GM23338 (cell line): ENCODE measurements around the gene LTBP4. TPM values are rescaled to one million over a fixed set of nuclear protein-coding genes. Genes with fewer than 3 reads are reported as not detected.

Experiments used
- ATAC-seq: fragments of 200-7000 bp; cut with Tn5 transposase; 3 replicates; pipeline ENCODE4 v1.9.1; 2020
- DNase-seq: peaks from one replicate; pipeline ENCODE4 v3.0.0-alpha.2; 2015; ENCODE audit warnings: low spot score
- H2AFZ ChIP-seq: fragments of 200-600 bp; sonication (generic); 2 replicates; pipeline ENCODE4 v1.8.0; 2016; ENCODE audit warnings: antibody characterized with exemption, mild to moderate bottlenecking, moderate library complexity
- H3F3A ChIP-seq: fragments of 200-600 bp; sonication (generic); replicated peaks from 2 replicates; pipeline ENCODE4 v1.8.0; 2017; ENCODE audit warnings: antibody characterized with exemption, mixed run types, low read depth
- H3K27ac ChIP-seq: fragments of 200-600 bp; sonication (generic); 2 replicates; pipeline ENCODE4 v1.6.1; 2016; ENCODE audit warnings: low read depth
- H3K27me3 ChIP-seq: fragments of 200-600 bp; sonication (generic); 2 replicates; pipeline ENCODE4 v1.8.0; 2016; ENCODE audit warnings: mild to moderate bottlenecking, mixed run types, moderate library complexity; ENCODE audit not compliant: insufficient read depth
- H3K36me3 ChIP-seq: fragments of 200-600 bp; sonication (generic); 2 replicates; pipeline ENCODE4 v1.8.0; 2016; ENCODE audit warnings: mild to moderate bottlenecking; ENCODE audit not compliant: insufficient read depth
- H3K4me1 ChIP-seq: fragments of 200-600 bp; sonication (generic); 2 replicates; pipeline ENCODE4 v1.8.0; 2016; ENCODE audit warnings: mild to moderate bottlenecking, moderate library complexity; ENCODE audit not compliant: insufficient read depth
- H3K4me2 ChIP-seq: fragments of 200-600 bp; sonication (generic); 2 replicates; pipeline ENCODE4 v1.7.1; 2017; ENCODE audit warnings: mixed run types
- H3K4me3 ChIP-seq: fragments of 200-600 bp; sonication (generic); 2 replicates; pipeline ENCODE4 v1.6.1; 2016; ENCODE audit warnings: mixed run types
- H3K79me2 ChIP-seq: fragments of 200-600 bp; sonication (generic); replicated peaks from 2 replicates; pipeline ENCODE4 v1.8.0; 2017; ENCODE audit warnings: mild to moderate bottlenecking; ENCODE audit not compliant: insufficient read depth
- H3K9me2 ChIP-seq: fragments of 200-600 bp; sonication (generic); 2 replicates; pipeline ENCODE4 v1.8.0; 2017; ENCODE audit not compliant: insufficient read depth
- H4K20me1 ChIP-seq: fragments of 200-600 bp; sonication (generic); replicated peaks from 2 replicates; pipeline ENCODE4 v1.8.0; 2017; ENCODE audit warnings: mild to moderate bottlenecking; ENCODE audit not compliant: insufficient read depth
- H3K27ac Mint-ChIP-seq: 2 replicates; pipeline ENCODE4 v1.8.0; 2020; ENCODE audit warnings: inconsistent platforms, mild to moderate bottlenecking, moderate library complexity, mixed read lengths
- H3K27me3 Mint-ChIP-seq: 3 replicates; pipeline ENCODE4 v1.8.0; 2022; ENCODE audit warnings: low read depth, mild to moderate bottlenecking, moderate library complexity, mixed read lengths, inconsistent platforms; ENCODE audit not compliant: insufficient read depth, poor library complexity
- H3K36me3 Mint-ChIP-seq: 3 replicates; pipeline ENCODE4 v1.8.0; 2021; ENCODE audit warnings: low read depth, mild to moderate bottlenecking, inconsistent platforms, moderate library complexity, mixed read lengths
- H3K4me1 Mint-ChIP-seq: 3 replicates; pipeline ENCODE4 v1.8.0; 2020; ENCODE audit warnings: mild to moderate bottlenecking, inconsistent platforms, mixed read lengths
- H3K4me3 Mint-ChIP-seq: 3 replicates; pipeline ENCODE4 v1.8.0; 2021; ENCODE audit warnings: moderate library complexity, mild to moderate bottlenecking, inconsistent platforms, mixed read lengths
- H3K9me3 Mint-ChIP-seq: 3 replicates; pipeline ENCODE4 v1.8.0; 2020; ENCODE audit warnings: moderate library complexity, mild to moderate bottlenecking, inconsistent platforms, mixed read lengths
- CREB1 ChIP-seq: fragments of 250-450 bp; sonication (Bioruptor Pico); IDR thresholded peaks from 2 replicates; pipeline ENCODE4 v1.5.0; 2020; ENCODE audit warnings: low read depth, mild to moderate bottlenecking, moderate library complexity
- EZH2 ChIP-seq: fragments of 200-600 bp; sonication (generic); IDR thresholded peaks from one replicate; pipeline ENCODE4 v1.8.0; 2017; ENCODE audit warnings: antibody characterized with exemption, mild to moderate bottlenecking, low read depth; ENCODE audit not compliant: unreplicated experiment
- EZH2phosphoT487 ChIP-seq: fragments of 200-600 bp; sonication (generic); IDR thresholded peaks from one replicate; pipeline ENCODE4 v1.8.1; 2018; ENCODE audit warnings: antibody characterized with exemption; ENCODE audit not compliant: unreplicated experiment
- JUNB ChIP-seq: IDR thresholded peaks from one replicate; pipeline ENCODE4 v1.6.1; 2016; ENCODE audit warnings: antibody characterized with exemption; ENCODE audit not compliant: unreplicated experiment
- NANOG ChIP-seq: IDR thresholded peaks from 2 replicates; pipeline ENCODE4 v1.6.1; 2016; ENCODE audit warnings: antibody characterized with exemption, borderline replicate concordance
- POLR2AphosphoS5 ChIP-seq: IDR thresholded peaks from 2 replicates; pipeline ENCODE4 v1.6.1; 2016; ENCODE audit warnings: antibody characterized with exemption, low read depth
- STAT1 ChIP-seq: IDR thresholded peaks from one replicate; pipeline ENCODE4 v1.6.1; 2016; ENCODE audit warnings: antibody characterized with exemption; ENCODE audit not compliant: unreplicated experiment
- ZNF114 ChIP-seq: fragments of 250-450 bp; sonication (Bioruptor Pico); IDR thresholded peaks from 2 replicates; pipeline ENCODE4 v1.5.0; 2020; ENCODE audit warnings: mild to moderate bottlenecking, moderate library complexity
- ZNF331 ChIP-seq: fragments of 250-450 bp; sonication (Bioruptor Pico); IDR thresholded peaks from 2 replicates; pipeline ENCODE4 v1.5.0; 2020; ENCODE audit warnings: low read depth, mild to moderate bottlenecking, moderate library complexity
- polyA plus RNA-seq: library from polyadenylated mRNA; unstranded; fragments of >200 nt; fragmentation: Nextera tagmentation; extraction: Ambion mirVana; gene quantifications from 2 replicates; pipeline ENCODE4 v1.2.1, GENCODE V29; 2016
- total RNA-seq: library from RNA; depleted of rRNA; stranded (reverse); fragments of >200 nt; shearing (Covaris generic); gene quantifications from 2 replicates; pipeline ENCODE4 v1.2.3, GENCODE V29; 2014
- TF ChIP-seq, protein P1 (sequence below): IDR thresholded peaks from 2 replicates; pipeline ENCODE4 v1.6.1; 2016; ENCODE audit warnings: antibody characterized with exemption
- TF ChIP-seq, protein P2 (sequence below): fragments of 250-450 bp; sonication (Bioruptor Pico); IDR thresholded peaks from 2 replicates; pipeline ENCODE4 v1.5.0; 2020; ENCODE audit warnings: mild to moderate bottlenecking, moderate library complexity
- TF ChIP-seq, protein P3 (sequence below), 2 experiments: fragments of 200-600 bp in 1 of 2; sonication (generic) in 1 of 2; conservative IDR thresholded peaks; 2 replicates each; pipeline versions ENCODE4 v1.5.1 to v1.6.1; 2016 to 2017; ENCODE audit warnings: antibody characterized with exemption in 2 of 2, low read depth in 2 of 2, mild to moderate bottlenecking in 2 of 2, moderate library complexity in 1 of 2
- TF ChIP-seq, protein P4 (sequence below): IDR thresholded peaks from one replicate; pipeline ENCODE4 v1.6.1; 2018; ENCODE audit warnings: antibody characterized with exemption; ENCODE audit not compliant: unreplicated experiment

LTBP4 gene
- total and polyA plus RNA-seq, 2 experiments from 2014 or later, result 50.3 to 65.0 TPM

DNA sequence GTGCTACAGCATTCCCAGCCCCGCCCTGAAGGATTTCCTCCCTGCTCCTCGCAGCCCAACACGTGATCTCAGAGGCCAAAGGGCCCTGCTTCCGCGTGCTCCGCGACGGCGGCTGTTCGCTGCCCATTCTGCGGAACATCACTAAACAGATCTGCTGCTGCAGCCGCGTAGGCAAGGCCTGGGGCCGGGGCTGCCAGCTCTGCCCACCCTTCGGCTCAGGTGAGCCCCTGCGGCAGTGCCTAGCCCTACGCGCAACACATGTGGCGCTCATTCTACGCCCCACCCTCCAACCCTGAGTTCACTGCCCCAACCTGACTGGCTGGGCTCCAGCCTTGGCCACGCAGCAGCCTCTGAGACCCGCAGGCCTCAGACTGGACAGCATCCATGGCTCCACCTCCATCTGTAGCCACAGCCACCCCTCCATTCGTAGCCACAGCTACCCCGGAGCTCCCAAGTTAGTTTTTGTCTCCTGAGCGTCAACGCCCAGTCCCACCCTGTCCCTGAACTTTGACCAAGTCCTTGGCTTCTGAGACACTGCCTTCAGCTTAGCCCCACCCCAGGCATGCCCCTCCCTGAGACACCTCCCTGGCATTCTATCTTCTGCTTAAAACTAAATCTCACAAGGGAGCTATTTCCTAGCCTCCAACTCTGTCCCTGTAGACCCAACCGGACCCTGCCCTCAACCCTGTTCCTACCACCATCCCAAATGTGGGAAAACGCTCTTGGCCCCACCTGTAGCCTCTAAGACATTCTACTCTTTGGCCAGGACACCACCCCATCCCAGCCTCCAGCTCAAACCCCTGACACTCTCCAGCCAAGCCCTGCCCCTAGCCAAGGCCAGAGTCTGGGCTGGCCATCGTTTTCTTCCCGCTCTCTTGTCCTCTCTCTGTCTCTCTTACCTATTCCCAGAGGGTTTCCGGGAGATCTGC, 6.4 kb downstream of the LTBP4 start:
- TF ChIP-seq EZH2phosphoT487, result no peak
- no peak for TF ChIP-seq NANOG
- no peak for TF ChIP-seq POLR2AphosphoS5
- TF ChIP-seq ZNF331, result no peak
- TF ChIP-seq, protein P1, sequence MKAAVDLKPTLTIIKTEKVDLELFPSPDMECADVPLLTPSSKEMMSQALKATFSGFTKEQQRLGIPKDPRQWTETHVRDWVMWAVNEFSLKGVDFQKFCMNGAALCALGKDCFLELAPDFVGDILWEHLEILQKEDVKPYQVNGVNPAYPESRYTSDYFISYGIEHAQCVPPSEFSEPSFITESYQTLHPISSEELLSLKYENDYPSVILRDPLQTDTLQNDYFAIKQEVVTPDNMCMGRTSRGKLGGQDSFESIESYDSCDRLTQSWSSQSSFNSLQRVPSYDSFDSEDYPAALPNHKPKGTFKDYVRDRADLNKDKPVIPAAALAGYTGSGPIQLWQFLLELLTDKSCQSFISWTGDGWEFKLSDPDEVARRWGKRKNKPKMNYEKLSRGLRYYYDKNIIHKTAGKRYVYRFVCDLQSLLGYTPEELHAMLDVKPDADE, result no peak
- TF ChIP-seq CREB1 (CRISPR knock-in tag), result no peak
- TF ChIP-seq ZNF114 (CRISPR knock-in tag), result no peak
- no peak for TF ChIP-seq JUNB
- TF ChIP-seq, protein P2, sequence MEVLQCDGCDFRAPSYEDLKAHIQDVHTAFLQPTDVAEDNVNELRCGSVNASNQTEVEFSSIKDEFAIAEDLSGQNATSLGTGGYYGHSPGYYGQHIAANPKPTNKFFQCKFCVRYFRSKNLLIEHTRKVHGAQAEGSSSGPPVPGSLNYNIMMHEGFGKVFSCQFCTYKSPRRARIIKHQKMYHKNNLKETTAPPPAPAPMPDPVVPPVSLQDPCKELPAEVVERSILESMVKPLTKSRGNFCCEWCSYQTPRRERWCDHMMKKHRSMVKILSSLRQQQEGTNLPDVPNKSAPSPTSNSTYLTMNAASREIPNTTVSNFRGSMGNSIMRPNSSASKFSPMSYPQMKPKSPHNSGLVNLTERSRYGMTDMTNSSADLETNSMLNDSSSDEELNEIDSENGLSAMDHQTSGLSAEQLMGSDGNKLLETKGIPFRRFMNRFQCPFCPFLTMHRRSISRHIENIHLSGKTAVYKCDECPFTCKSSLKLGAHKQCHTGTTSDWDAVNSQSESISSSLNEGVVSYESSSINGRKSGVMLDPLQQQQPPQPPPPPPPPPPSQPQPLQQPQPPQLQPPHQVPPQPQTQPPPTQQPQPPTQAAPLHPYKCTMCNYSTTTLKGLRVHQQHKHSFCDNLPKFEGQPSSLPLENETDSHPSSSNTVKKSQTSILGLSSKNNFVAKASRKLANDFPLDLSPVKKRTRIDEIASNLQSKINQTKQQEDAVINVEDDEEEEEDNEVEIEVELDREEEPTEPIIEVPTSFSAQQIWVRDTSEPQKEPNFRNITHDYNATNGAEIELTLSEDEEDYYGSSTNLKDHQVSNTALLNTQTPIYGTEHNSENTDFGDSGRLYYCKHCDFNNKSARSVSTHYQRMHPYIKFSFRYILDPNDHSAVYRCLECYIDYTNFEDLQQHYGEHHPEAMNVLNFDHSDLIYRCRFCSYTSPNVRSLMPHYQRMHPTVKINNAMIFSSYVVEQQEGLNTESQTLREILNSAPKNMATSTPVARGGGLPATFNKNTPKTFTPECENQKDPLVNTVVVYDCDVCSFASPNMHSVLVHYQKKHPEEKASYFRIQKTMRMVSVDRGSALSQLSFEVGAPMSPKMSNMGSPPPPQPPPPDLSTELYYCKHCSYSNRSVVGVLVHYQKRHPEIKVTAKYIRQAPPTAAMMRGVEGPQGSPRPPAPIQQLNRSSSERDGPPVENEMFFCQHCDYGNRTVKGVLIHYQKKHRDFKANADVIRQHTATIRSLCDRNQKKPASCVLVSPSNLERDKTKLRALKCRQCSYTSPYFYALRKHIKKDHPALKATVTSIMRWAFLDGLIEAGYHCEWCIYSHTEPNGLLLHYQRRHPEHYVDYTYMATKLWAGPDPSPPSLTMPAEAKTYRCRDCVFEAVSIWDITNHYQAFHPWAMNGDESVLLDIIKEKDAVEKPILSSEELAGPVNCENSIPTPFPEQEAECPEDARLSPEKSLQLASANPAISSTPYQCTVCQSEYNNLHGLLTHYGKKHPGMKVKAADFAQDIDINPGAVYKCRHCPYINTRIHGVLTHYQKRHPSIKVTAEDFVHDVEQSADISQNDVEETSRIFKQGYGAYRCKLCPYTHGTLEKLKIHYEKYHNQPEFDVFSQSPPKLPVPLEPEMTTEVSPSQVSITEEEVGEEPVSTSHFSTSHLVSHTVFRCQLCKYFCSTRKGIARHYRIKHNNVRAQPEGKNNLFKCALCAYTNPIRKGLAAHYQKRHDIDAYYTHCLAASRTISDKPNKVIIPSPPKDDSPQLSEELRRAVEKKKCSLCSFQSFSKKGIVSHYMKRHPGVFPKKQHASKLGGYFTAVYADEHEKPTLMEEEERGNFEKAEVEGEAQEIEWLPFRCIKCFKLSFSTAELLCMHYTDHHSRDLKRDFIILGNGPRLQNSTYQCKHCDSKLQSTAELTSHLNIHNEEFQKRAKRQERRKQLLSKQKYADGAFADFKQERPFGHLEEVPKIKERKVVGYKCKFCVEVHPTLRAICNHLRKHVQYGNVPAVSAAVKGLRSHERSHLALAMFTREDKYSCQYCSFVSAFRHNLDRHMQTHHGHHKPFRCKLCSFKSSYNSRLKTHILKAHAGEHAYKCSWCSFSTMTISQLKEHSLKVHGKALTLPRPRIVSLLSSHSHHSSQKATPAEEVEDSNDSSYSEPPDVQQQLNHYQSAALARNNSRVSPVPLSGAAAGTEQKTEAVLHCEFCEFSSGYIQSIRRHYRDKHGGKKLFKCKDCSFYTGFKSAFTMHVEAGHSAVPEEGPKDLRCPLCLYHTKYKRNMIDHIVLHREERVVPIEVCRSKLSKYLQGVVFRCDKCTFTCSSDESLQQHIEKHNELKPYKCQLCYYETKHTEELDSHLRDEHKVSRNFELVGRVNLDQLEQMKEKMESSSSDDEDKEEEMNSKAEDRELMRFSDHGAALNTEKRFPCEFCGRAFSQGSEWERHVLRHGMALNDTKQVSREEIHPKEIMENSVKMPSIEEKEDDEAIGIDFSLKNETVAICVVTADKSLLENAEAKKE (CRISPR knock-in tag), result no peak
- TF ChIP-seq, protein P3, sequence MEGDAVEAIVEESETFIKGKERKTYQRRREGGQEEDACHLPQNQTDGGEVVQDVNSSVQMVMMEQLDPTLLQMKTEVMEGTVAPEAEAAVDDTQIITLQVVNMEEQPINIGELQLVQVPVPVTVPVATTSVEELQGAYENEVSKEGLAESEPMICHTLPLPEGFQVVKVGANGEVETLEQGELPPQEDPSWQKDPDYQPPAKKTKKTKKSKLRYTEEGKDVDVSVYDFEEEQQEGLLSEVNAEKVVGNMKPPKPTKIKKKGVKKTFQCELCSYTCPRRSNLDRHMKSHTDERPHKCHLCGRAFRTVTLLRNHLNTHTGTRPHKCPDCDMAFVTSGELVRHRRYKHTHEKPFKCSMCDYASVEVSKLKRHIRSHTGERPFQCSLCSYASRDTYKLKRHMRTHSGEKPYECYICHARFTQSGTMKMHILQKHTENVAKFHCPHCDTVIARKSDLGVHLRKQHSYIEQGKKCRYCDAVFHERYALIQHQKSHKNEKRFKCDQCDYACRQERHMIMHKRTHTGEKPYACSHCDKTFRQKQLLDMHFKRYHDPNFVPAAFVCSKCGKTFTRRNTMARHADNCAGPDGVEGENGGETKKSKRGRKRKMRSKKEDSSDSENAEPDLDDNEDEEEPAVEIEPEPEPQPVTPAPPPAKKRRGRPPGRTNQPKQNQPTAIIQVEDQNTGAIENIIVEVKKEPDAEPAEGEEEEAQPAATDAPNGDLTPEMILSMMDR (conservative IDR thresholded peaks at IDR 0.05; ENCODE audit: low read depth in 2 of 2), result no peak
- no peak for TF ChIP-seq STAT1
- no peak for TF ChIP-seq EZH2
- TF ChIP-seq, protein P4, sequence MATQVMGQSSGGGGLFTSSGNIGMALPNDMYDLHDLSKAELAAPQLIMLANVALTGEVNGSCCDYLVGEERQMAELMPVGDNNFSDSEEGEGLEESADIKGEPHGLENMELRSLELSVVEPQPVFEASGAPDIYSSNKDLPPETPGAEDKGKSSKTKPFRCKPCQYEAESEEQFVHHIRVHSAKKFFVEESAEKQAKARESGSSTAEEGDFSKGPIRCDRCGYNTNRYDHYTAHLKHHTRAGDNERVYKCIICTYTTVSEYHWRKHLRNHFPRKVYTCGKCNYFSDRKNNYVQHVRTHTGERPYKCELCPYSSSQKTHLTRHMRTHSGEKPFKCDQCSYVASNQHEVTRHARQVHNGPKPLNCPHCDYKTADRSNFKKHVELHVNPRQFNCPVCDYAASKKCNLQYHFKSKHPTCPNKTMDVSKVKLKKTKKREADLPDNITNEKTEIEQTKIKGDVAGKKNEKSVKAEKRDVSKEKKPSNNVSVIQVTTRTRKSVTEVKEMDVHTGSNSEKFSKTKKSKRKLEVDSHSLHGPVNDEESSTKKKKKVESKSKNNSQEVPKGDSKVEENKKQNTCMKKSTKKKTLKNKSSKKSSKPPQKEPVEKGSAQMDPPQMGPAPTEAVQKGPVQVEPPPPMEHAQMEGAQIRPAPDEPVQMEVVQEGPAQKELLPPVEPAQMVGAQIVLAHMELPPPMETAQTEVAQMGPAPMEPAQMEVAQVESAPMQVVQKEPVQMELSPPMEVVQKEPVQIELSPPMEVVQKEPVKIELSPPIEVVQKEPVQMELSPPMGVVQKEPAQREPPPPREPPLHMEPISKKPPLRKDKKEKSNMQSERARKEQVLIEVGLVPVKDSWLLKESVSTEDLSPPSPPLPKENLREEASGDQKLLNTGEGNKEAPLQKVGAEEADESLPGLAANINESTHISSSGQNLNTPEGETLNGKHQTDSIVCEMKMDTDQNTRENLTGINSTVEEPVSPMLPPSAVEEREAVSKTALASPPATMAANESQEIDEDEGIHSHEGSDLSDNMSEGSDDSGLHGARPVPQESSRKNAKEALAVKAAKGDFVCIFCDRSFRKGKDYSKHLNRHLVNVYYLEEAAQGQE, result no peak
- peaks cover 51% of the 10 kb centered on the region for H3K4me1 Mint-ChIP-seq
- peaks cover 5% of the 10 kb centered on the region for H3K9me3 Mint-ChIP-seq
- Histone ChIP-seq H3F3A (peaks cover 29% of the 10 kb centered on the region), H3K4me2 (no peak overlapping the region), H2AFZ (no peak overlapping the region), H3K4me3 (no peak overlapping the region), H3K4me1 (peaks cover 21% of the 10 kb centered on the region), H4K20me1 (no peaks in the 10 kb centered on the region; the same call in 1 of the 2 replicates), H3K36me3 (no peaks in the 10 kb centered on the region), H3K27me3 (peaks cover 78% of the 10 kb centered on the region), H3K27ac (no peak overlapping the region), H3K9me2 (0 out of 2 replicates have a peak, but pooled peaks cover 3% of the 10 kb centered on the region), H3K79me2 (no peaks in the 10 kb centered on the region)
- peak overlapping the region; percentile 74; the same call in 2 of the 3 replicates for H3K4me3 Mint-ChIP-seq
- H3K27me3 Mint-ChIP-seq, result peaks cover 85% of the 10 kb centered on the region
- peaks cover 7% of the 10 kb centered on the region; the same call in 1 of the 3 replicates for H3K36me3 Mint-ChIP-seq
- DNase-seq (peak; percentile 67), ATAC-seq (no peak)
- H3K27ac Mint-ChIP-seq, result no peak overlapping the region
